H1 (cell line): ENCODE results near the gene MXD1. TPM values are rescaled to one million over a fixed set of nuclear protein-coding genes. Genes with fewer than 3 reads are reported as not detected.

Source experiments
- YY1 ChIP-seq: IDR thresholded peaks from 2 replicates; pipeline ENCODE4 v1.6.1; 2011; ENCODE audit warnings: low read depth, mild to moderate bottlenecking, low read length
- polyA plus RNA-seq, 7 experiments: library from polyadenylated mRNA; depleted of rRNA in 3 of 7; stranded (reverse) in 5 of 7; unstranded in 2 of 7; fragments of >200 nt in 5 of 7; fragments of 200-250 nt in 2 of 7; gene quantifications; 1 replicate in 5 of 7; 2 replicates in 1 of 7; 4 replicates in 1 of 7; pipeline versions ENCODE4 v1.2.1 to v1.2.3, GENCODE V29; 2011 to 2013; ENCODE audit warnings: missing spikeins in 2 of 7, mixed read lengths in 2 of 7
- total RNA-seq: library from RNA; stranded (reverse); fragmentation: NEBNext Ultra II Directional; extraction: Animal tissue kit (Norgen Biotek cat#: 25700); gene quantifications from 2 replicates; pipeline ENCODE4 v1.2.1, GENCODE V29; 2021

Gene MXD1
- total and polyA plus RNA-seq, 2 of the 8 experiments (the other 6 are each of a cell fraction or from before 2014, with no cell fraction given) = 1.6 to 2.6 TPM

DNA sequence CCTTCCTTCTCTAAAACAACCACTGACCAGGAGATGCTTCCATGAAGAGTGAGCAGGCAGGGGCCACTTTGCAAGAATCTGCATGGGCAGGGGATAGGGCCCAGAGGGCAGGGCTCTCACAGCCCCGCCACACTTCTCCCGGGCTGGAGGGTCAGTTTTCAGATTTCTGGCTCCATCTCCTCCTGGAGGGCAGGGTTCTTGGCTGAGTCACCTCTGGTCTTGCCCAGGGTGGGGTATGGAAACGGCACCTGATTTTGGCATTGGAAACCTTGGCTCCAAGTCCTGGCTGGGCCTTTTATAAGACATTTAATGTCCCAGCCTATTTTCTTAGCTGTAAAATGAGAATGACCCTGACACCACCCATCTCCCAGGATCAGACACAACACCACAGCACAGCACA lies 74.1 kb downstream of the MXD1 start (continued):
- TF ChIP-seq YY1 = no peak
